Neural cell (in vitro differentiated cells): ENCODE results near the gene RUFY4.

Experiments used
- CTCF ChIP-seq: fragments of 450-650 bp; IDR thresholded peaks from 2 replicates; pipeline ENCODE4 v1.5.1; 2014; ENCODE audit warnings: antibody characterized with exemption, mild to moderate bottlenecking, moderate library complexity; ENCODE audit not compliant: poor library complexity, severe bottlenecking
- EP300 ChIP-seq: fragments of 450-650 bp; conservative IDR thresholded peaks from 2 replicates; pipeline ENCODE4 v1.6.1; 2014; ENCODE audit warnings: antibody characterized with exemption, mild to moderate bottlenecking, moderate library complexity; ENCODE audit not compliant: poor library complexity, severe bottlenecking
- MXI1 ChIP-seq: fragments of 450-650 bp; conservative IDR thresholded peaks from 2 replicates; pipeline ENCODE4 v1.6.1; 2014; ENCODE audit warnings: antibody characterized with exemption, mild to moderate bottlenecking; ENCODE audit not compliant: poor library complexity, severe bottlenecking
- POLR2AphosphoS5 ChIP-seq: IDR thresholded peaks from 2 replicates; pipeline ENCODE4 v1.6.1; 2012

- TF ChIP-seq CTCF: no peak
- TF ChIP-seq MXI1: no peak
- TF ChIP-seq EP300: no peak
- no peak for TF ChIP-seq POLR2AphosphoS5
These were observed 58.9 kb downstream of the RUFY4 start for GRCh38 chr2:218127929-218128455.
